ENCODE results near the gene RTN4RL1.

DNA sequence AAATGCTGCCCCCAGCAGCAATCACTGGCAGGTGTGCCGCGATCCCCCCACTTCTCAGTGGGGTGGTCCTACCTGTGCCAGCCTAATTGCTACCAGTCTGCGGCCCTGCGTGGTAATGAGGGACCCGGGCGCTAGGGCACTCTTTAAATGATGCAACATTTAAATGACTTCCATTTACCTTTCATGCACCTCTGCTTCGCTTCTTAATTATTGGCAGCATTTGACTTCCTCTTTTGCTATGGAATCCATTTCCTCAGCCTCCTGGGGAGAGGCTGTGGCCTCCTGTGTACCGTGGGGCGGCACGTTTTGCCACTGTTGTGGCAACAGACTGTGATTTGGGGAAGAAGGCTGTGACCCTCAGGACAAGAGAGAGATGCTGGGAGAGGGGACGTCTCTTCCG, 109.2 kb downstream of the RTN4RL1 start:
- TF ChIP-seq POLR2A (IDR thresholded peaks at IDR 0.05): no peak
- TF ChIP-seq CTCF (IDR thresholded peaks at IDR 0.05): no peak

Measured in tibial nerve (tissue), 3 donors.